MM.1S (cell line): ENCODE measurements around the gene TBX1.

Experiments used
- DNase-seq: peaks from one replicate; pipeline ENCODE4 v3.0.0-alpha.2; 2015
- H2AFZ ChIP-seq: fragments of 300-600 bp; sonication (generic); 2 replicates; pipeline ENCODE4 v1.6.0; 2016; ENCODE audit warnings: antibody characterized with exemption, low read length
- H3F3A ChIP-seq: fragments of 300-600 bp; sonication (generic); 2 replicates; pipeline ENCODE4 v1.6.1; 2016; ENCODE audit warnings: mild to moderate bottlenecking, antibody characterized with exemption, low read length, moderate library complexity, mixed read lengths; ENCODE audit not compliant: insufficient read depth
- H3K27ac ChIP-seq: fragments of 300-600 bp; sonication (generic); 2 replicates; pipeline ENCODE4 v1.5.1; 2016; ENCODE audit warnings: mild to moderate bottlenecking, low read length
- H3K27me3 ChIP-seq: fragments of 300-600 bp; sonication (generic); replicated peaks from 2 replicates; pipeline ENCODE4 v1.6.0; 2016; ENCODE audit warnings: low read length; ENCODE audit not compliant: insufficient read depth
- H3K36me3 ChIP-seq: fragments of 300-600 bp; sonication (generic); replicated peaks from 2 replicates; pipeline ENCODE4 v1.6.1; 2016; ENCODE audit warnings: mild to moderate bottlenecking, low read length, mixed read lengths; ENCODE audit not compliant: insufficient read depth
- H3K4me1 ChIP-seq: fragments of 300-600 bp; sonication (generic); 2 replicates; pipeline ENCODE4 v1.6.1; 2016; ENCODE audit warnings: low read length, mixed read lengths
- H3K4me2 ChIP-seq: fragments of 300-600 bp; sonication (generic); 2 replicates; pipeline ENCODE4 v1.6.0; 2016; ENCODE audit warnings: low read depth, low read length
- H3K4me3 ChIP-seq: fragments of 300-600 bp; sonication (generic); 2 replicates; pipeline ENCODE4 v1.5.1; 2016; ENCODE audit warnings: low read length, mixed read lengths
- H3K79me2 ChIP-seq: fragments of 300-600 bp; sonication (generic); 2 replicates; pipeline ENCODE4 v1.6.1; 2016; ENCODE audit warnings: mixed run types, low read length, mixed read lengths
- H3K9ac ChIP-seq: fragments of 300-600 bp; sonication (generic); 2 replicates; pipeline ENCODE4 v1.6.1; 2016; ENCODE audit warnings: low read length, mixed read lengths
- H3K9me2 ChIP-seq: fragments of 300-600 bp; sonication (generic); replicated peaks from 2 replicates; pipeline ENCODE4 v1.6.1; 2016; ENCODE audit warnings: mild to moderate bottlenecking, low read length, mixed read lengths; ENCODE audit not compliant: insufficient read depth
- H3K9me3 ChIP-seq: fragments of 300-600 bp; sonication (generic); replicated peaks from 2 replicates; pipeline ENCODE4 v1.6.1; 2016; ENCODE audit warnings: mild to moderate bottlenecking, low read length, mixed read lengths; ENCODE audit not compliant: insufficient read depth
- H4K20me1 ChIP-seq: fragments of 300-600 bp; sonication (generic); 2 replicates; pipeline ENCODE4 v1.6.1; 2016; ENCODE audit warnings: mild to moderate bottlenecking, low read length, moderate library complexity, mixed read lengths; ENCODE audit not compliant: insufficient read depth
- EZH2 ChIP-seq: fragments of 300-600 bp; sonication (generic); optimal IDR thresholded peaks from 2 replicates; pipeline ENCODE3; 2017; ENCODE audit warnings: low read depth, mild to moderate bottlenecking, antibody characterized with exemption, low read length, mixed read lengths
- EZH2phosphoT487 ChIP-seq: fragments of 300-600 bp; sonication (generic); IDR thresholded peaks from 2 replicates; pipeline ENCODE4 v1.6.1; 2018; ENCODE audit warnings: antibody characterized with exemption, low read length
- TF ChIP-seq, protein P1 (sequence below): fragments of 300-600 bp; sonication (generic); IDR thresholded peaks from 2 replicates; pipeline ENCODE4 v1.5.1; 2016; ENCODE audit warnings: antibody characterized with exemption, low read length, mixed read lengths

TBX1 gene

DNA sequence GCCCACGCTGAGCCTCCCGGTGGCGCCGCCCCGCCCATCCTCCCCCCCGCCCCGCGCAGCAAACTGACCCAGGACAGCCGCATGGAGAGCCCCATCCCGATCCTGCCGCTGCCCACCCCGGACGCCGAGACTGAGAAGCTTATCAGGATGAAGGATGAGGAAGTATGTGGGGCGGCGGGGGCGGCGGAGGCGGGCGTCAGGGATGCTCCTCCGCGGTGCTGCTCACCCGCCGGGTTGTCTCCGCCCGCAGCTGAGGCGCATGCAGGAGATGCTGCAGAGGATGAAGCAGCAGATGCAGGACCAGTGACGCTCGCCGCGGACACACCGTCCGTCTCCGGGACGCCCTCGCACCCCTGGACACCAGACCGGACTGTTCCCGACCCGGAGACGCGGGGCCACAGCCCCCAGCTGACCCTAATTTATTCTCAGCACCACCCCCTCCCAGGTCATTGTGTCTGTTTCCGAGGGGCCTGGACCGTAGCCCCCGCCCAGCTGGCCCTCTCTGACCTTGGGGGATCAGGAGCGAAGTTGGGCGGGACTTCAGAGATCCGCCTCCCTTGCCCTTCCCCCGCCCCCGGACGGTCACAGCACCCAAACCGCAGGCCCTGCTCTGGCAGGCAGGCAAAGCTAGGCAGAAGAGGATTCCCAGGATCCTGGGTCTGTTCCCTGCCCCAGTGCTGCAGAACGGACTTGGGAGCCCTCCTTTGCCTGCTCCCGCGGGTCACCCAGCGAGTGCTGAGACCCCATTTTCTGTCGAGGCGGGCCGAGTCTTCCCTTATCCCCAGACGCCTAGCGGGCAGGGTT, 38.2 kb upstream of the TBX1 start:
- H3K4me2 ChIP-seq, result no peak overlapping the region
- no peaks in the 10 kb centered on the region for H3K79me2 ChIP-seq
- peaks cover 74% of the 10 kb centered on the region for H3K27me3 ChIP-seq
- no peak overlapping the region for H3K27ac ChIP-seq
- no peak overlapping the region for H2AFZ ChIP-seq
- no peak for DNase-seq
- no peaks in the 10 kb centered on the region for H3K4me1 ChIP-seq
- no peaks in the 10 kb centered on the region for H4K20me1 ChIP-seq
- no peak overlapping the region for H3K4me3 ChIP-seq
- H3K9me2 ChIP-seq, result no peaks in the 10 kb centered on the region
- no peaks in the 10 kb centered on the region for H3K36me3 ChIP-seq
- no peak overlapping the region for H3K9ac ChIP-seq
- H3F3A ChIP-seq, result no peaks in the 10 kb centered on the region
- H3K9me3 ChIP-seq, result no peaks in the 10 kb centered on the region
- TF ChIP-seq, protein P1, sequence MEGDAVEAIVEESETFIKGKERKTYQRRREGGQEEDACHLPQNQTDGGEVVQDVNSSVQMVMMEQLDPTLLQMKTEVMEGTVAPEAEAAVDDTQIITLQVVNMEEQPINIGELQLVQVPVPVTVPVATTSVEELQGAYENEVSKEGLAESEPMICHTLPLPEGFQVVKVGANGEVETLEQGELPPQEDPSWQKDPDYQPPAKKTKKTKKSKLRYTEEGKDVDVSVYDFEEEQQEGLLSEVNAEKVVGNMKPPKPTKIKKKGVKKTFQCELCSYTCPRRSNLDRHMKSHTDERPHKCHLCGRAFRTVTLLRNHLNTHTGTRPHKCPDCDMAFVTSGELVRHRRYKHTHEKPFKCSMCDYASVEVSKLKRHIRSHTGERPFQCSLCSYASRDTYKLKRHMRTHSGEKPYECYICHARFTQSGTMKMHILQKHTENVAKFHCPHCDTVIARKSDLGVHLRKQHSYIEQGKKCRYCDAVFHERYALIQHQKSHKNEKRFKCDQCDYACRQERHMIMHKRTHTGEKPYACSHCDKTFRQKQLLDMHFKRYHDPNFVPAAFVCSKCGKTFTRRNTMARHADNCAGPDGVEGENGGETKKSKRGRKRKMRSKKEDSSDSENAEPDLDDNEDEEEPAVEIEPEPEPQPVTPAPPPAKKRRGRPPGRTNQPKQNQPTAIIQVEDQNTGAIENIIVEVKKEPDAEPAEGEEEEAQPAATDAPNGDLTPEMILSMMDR, result no peak
- TF ChIP-seq EZH2, result no peak
- TF ChIP-seq EZH2phosphoT487, result no peak

DNA sequence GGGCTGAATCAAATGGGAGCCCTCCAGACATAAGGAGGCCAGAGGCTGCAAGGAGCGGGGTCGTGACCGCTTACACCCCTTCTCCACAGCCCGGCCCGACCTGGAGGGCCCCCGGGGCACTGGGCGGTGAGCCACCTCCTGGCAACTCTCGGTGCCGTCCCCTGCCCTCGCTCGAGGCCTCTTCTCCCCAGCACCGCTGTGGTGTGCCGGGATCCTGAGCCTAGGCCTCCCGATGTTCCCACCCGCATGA, 37.7 kb upstream of the TBX1 start:
- peaks cover 76% of the 10 kb centered on the region for H3K27me3 ChIP-seq
- no peak overlapping the region for H3K4me3 ChIP-seq
- no peaks in the 10 kb centered on the region for H3K9me3 ChIP-seq
- TF ChIP-seq EZH2phosphoT487, result no peak
- no peak for TF ChIP-seq EZH2
- TF ChIP-seq, protein P1, result no peak
- no peak overlapping the region for H3K9ac ChIP-seq
- DNase-seq, result no peak
- no peaks in the 10 kb centered on the region for H3K4me1 ChIP-seq
- H4K20me1 ChIP-seq, result no peaks in the 10 kb centered on the region
- H3F3A ChIP-seq, result no peaks in the 10 kb centered on the region
- H3K79me2 ChIP-seq, result no peaks in the 10 kb centered on the region
- no peak overlapping the region for H3K27ac ChIP-seq
- H3K4me2 ChIP-seq, result no peak overlapping the region
- no peaks in the 10 kb centered on the region for H3K36me3 ChIP-seq
- H2AFZ ChIP-seq, result no peak overlapping the region
- H3K9me2 ChIP-seq, result no peaks in the 10 kb centered on the region

DNA sequence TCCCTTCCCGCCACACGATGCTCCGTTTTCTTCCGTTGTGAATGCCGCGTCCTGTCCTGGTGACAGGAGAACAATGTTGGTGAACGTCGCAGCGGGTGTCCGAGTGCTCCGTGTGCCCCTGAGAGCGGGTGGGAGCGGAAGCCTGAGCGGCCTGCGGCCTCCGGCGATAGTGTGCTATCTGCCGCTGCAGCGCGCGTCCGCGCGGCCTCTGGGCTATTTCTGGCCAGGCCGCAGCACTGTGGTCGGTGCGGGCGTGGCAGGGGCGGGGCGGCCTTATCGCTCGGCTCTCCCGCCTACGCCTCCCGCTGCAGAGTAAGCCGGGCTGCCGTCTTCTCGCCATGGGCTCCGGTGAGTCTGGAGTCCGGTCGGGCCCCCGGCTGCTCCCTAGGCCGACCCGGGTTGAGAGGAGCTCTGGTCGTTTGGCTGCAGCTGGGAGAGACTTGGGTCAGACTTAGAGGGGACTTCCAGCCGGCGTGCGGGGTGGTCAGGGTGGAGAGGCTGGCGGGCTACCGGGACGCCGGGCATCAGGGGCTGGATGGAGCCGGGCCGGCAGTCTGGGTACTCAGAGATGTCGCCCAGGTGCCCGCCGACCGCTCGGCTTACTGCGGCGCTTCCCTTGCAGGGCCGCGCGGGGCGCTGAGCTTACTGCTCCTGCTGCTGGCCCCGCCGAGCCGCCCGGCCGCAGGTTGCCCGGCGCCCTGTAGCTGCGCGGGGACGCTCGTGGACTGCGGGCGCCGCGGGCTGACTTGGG, 37.2 kb upstream of the TBX1 start, which contains the start of gene GP1BB:
Gene GP1BB, plus strand, starts transcription at position 308 of the 751 bp plus-strand sequence. Its CDS starts 31 bp downstream, at position 339.
- no peak within 1 kb of the TSS for H3K9ac ChIP-seq
- TF ChIP-seq, protein P1, result no peak
- TF ChIP-seq EZH2, result no peak
- H3K27ac ChIP-seq, result no peak within 1 kb of the TSS
- no peaks in the 10 kb centered on the region for H3K36me3 ChIP-seq
- no peaks in the 10 kb centered on the region for H3K4me1 ChIP-seq
- H3K4me2 ChIP-seq, result no peak within 1 kb of the TSS
- no peak within 1 kb of the TSS for H3K4me3 ChIP-seq
- H3K79me2 ChIP-seq, result no peaks in the 10 kb centered on the region
- no peaks in the 10 kb centered on the region for H4K20me1 ChIP-seq
- H2AFZ ChIP-seq, result no peak within 1 kb of the TSS
- H3K9me2 ChIP-seq, result no peaks in the 10 kb centered on the region
- H3F3A ChIP-seq, result no peaks in the 10 kb centered on the region
- H3K9me3 ChIP-seq, result no peaks in the 10 kb centered on the region
- H3K27me3 ChIP-seq, result peaks cover 80% of the 10 kb centered on the region
- DNase-seq, result no peak
